ENCODE measurements around the gene PRKCD. TPM values are rescaled to one million over a fixed set of nuclear protein-coding genes. Genes with fewer than 3 reads are reported as not detected.

The PRKCD gene
- total and polyA plus RNA-seq, 2 experiments from 2014 or later: 12.3 to 23.6 TPM

GRCh38 chr3:53215816-53216215 lies 54.8 kb downstream of the PRKCD start:
- 49% methylated on average over 2 of the region's 2 CpGs for WGBS (ENCODE audit: low lambda C conversion rate, missing lambda C conversion rate)
- Histone ChIP-seq H3K27ac (no peak overlapping the region), H3K9me3 (ENCODE audit: low read depth) (no peaks in the 10 kb centered on the region), H3K4me3 (no peak overlapping the region), H4K20me1 (ENCODE audit: insufficient read depth, poor library complexity, severe bottlenecking) (no peaks in the 10 kb centered on the region), H3K27me3 (no peaks in the 10 kb centered on the region), H3K4me2 (no peak overlapping the region), H3K9me2 (replicated peaks; ENCODE audit: insufficient read depth) (no peaks in the 10 kb centered on the region), H3K36me3 (replicated peaks; ENCODE audit: insufficient read depth, low read depth) (no peaks in the 10 kb centered on the region), H3K79me2 (no peaks in the 10 kb centered on the region), H2AFZ (no peak overlapping the region), H3K4me1 (ENCODE audit: insufficient read depth) (no peaks in the 10 kb centered on the region)
- TF ChIP-seq EZH2phosphoT487 (IDR thresholded peaks at IDR 0.05; ENCODE audit: low read depth, severe bottlenecking, unreplicated experiment) (no peak), EZH2 (IDR thresholded peaks at IDR 0.05; ENCODE audit: borderline replicate concordance) (no peak)
- DNase-seq (ENCODE audit: low spot score): no peak

DNA sequence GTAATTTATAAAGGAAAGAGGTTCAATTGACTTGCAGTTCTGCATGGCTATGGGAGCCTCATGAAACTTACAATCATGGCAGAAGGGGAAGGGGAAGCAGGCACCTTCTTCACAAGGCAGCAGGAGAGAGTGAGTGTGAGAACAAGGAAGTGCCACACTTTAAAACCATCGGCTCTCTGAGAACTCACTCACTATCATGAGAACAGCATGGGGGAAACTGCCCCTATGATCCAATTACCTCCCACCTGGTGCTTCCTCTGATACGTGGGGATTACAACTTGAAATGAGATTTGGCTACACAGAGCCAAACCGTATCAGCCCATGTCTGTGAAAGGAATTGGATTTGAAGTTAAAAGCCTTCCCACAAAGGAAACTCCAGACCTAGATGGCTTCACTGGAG lies 55.7 kb downstream of the PRKCD start:
- no peak overlapping the region for H2AFZ ChIP-seq
- H3K79me2 ChIP-seq: no peaks in the 10 kb centered on the region
- no peak for DNase-seq (ENCODE audit: low spot score)
- H3K4me1 ChIP-seq (ENCODE audit: insufficient read depth): no peaks in the 10 kb centered on the region
- H3K4me2 ChIP-seq: no peak overlapping the region
- no peak overlapping the region for H3K4me3 ChIP-seq
- no peaks in the 10 kb centered on the region for H3K36me3 ChIP-seq (replicated peaks; ENCODE audit: insufficient read depth, low read depth)
- no peaks in the 10 kb centered on the region for H3K9me3 ChIP-seq (ENCODE audit: low read depth)
- 21% methylated on average over 3 of the region's 3 CpGs for WGBS (ENCODE audit: low lambda C conversion rate, missing lambda C conversion rate)
- no peaks in the 10 kb centered on the region for H3K9me2 ChIP-seq (replicated peaks; ENCODE audit: insufficient read depth)
- no peak overlapping the region for H3K27ac ChIP-seq
- H4K20me1 ChIP-seq (ENCODE audit: insufficient read depth, poor library complexity, severe bottlenecking): no peaks in the 10 kb centered on the region
- TF ChIP-seq, protein P1, sequence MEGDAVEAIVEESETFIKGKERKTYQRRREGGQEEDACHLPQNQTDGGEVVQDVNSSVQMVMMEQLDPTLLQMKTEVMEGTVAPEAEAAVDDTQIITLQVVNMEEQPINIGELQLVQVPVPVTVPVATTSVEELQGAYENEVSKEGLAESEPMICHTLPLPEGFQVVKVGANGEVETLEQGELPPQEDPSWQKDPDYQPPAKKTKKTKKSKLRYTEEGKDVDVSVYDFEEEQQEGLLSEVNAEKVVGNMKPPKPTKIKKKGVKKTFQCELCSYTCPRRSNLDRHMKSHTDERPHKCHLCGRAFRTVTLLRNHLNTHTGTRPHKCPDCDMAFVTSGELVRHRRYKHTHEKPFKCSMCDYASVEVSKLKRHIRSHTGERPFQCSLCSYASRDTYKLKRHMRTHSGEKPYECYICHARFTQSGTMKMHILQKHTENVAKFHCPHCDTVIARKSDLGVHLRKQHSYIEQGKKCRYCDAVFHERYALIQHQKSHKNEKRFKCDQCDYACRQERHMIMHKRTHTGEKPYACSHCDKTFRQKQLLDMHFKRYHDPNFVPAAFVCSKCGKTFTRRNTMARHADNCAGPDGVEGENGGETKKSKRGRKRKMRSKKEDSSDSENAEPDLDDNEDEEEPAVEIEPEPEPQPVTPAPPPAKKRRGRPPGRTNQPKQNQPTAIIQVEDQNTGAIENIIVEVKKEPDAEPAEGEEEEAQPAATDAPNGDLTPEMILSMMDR (IDR thresholded peaks at IDR 0.05; ENCODE audit: poor library complexity): no peak
- no peak for TF ChIP-seq EZH2 (IDR thresholded peaks at IDR 0.05; ENCODE audit: borderline replicate concordance)
- H3K27me3 ChIP-seq: no peaks in the 10 kb centered on the region

GRCh38 chr3:53217175-53217574 lies 56.2 kb downstream of the PRKCD start:
- no peak overlapping the region for H3K27ac ChIP-seq
- no peaks in the 10 kb centered on the region for H3K4me1 ChIP-seq (ENCODE audit: insufficient read depth)
- no peaks in the 10 kb centered on the region for H3K9me2 ChIP-seq (replicated peaks; ENCODE audit: insufficient read depth)
- H3K36me3 ChIP-seq (replicated peaks; ENCODE audit: insufficient read depth, low read depth): no peaks in the 10 kb centered on the region
- no peak for DNase-seq (ENCODE audit: low spot score)
- H3K4me3 ChIP-seq: no peak overlapping the region
- H3K4me2 ChIP-seq: no peak overlapping the region
- H3K27me3 ChIP-seq: no peaks in the 10 kb centered on the region
- H3K9me3 ChIP-seq (ENCODE audit: low read depth): no peaks in the 10 kb centered on the region
- TF ChIP-seq, protein P1 (IDR thresholded peaks at IDR 0.05; ENCODE audit: poor library complexity): no peak
- no peak for TF ChIP-seq EZH2 (IDR thresholded peaks at IDR 0.05; ENCODE audit: borderline replicate concordance)
- TF ChIP-seq EZH2phosphoT487 (IDR thresholded peaks at IDR 0.05; ENCODE audit: low read depth, severe bottlenecking, unreplicated experiment): no peak
- no peaks in the 10 kb centered on the region for H3K79me2 ChIP-seq
- H2AFZ ChIP-seq: no peak overlapping the region
- no peaks in the 10 kb centered on the region for H4K20me1 ChIP-seq (ENCODE audit: insufficient read depth, poor library complexity, severe bottlenecking)
- WGBS (ENCODE audit: low lambda C conversion rate, missing lambda C conversion rate): 67% methylated on average over 2 of the region's 2 CpGs

DNA sequence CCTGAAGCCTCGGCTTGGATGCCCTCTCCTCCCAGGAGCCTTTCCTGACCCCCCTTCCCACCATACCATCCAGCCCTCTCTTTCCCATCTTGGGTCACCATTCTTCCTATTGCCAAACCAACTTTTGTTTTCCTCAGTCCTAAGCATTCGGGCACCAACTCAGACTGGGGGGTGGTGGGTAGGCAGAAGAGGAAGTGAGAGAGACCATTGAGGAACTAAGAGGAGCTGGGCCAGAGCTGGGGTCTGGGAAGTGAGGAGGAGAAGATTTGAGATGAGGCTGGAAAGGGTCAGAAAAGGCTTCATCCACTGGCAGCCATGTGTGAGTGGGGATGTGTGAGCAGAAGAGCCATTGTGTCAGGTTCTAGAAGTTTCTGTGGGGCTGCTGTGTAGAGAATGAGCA lies 57.1 kb downstream of the PRKCD start:
- Histone ChIP-seq H3K27ac (no peak overlapping the region), H2AFZ (no peak overlapping the region), H3K27me3 (no peaks in the 10 kb centered on the region), H3K4me1 (ENCODE audit: insufficient read depth) (no peaks in the 10 kb centered on the region), H3K9me2 (replicated peaks; ENCODE audit: insufficient read depth) (no peaks in the 10 kb centered on the region), H3K79me2 (no peaks in the 10 kb centered on the region), H4K20me1 (ENCODE audit: insufficient read depth, poor library complexity, severe bottlenecking) (no peaks in the 10 kb centered on the region), H3K4me2 (no peak overlapping the region), H3K9me3 (ENCODE audit: low read depth) (no peaks in the 10 kb centered on the region), H3K4me3 (no peak overlapping the region), H3K36me3 (replicated peaks; ENCODE audit: insufficient read depth, low read depth) (no peaks in the 10 kb centered on the region)
- TF ChIP-seq, protein P1 (IDR thresholded peaks at IDR 0.05; ENCODE audit: poor library complexity): no peak
- TF ChIP-seq EZH2phosphoT487 (IDR thresholded peaks at IDR 0.05; ENCODE audit: low read depth, severe bottlenecking, unreplicated experiment) (no peak), EZH2 (IDR thresholded peaks at IDR 0.05; ENCODE audit: borderline replicate concordance) (no peak)
- no peak for DNase-seq (ENCODE audit: low spot score)
- WGBS (ENCODE audit: low lambda C conversion rate, missing lambda C conversion rate): 86% methylated on average over 2 of the region's 2 CpGs
